ENCODE results near the gene RPL22L1.
"Not testable (repeated sequence)": the region's sequence is repeated elsewhere in the genome, so short reads cannot be mapped to it uniquely, and the experiment has no call there.

Gene RPL22L1

DNA sequence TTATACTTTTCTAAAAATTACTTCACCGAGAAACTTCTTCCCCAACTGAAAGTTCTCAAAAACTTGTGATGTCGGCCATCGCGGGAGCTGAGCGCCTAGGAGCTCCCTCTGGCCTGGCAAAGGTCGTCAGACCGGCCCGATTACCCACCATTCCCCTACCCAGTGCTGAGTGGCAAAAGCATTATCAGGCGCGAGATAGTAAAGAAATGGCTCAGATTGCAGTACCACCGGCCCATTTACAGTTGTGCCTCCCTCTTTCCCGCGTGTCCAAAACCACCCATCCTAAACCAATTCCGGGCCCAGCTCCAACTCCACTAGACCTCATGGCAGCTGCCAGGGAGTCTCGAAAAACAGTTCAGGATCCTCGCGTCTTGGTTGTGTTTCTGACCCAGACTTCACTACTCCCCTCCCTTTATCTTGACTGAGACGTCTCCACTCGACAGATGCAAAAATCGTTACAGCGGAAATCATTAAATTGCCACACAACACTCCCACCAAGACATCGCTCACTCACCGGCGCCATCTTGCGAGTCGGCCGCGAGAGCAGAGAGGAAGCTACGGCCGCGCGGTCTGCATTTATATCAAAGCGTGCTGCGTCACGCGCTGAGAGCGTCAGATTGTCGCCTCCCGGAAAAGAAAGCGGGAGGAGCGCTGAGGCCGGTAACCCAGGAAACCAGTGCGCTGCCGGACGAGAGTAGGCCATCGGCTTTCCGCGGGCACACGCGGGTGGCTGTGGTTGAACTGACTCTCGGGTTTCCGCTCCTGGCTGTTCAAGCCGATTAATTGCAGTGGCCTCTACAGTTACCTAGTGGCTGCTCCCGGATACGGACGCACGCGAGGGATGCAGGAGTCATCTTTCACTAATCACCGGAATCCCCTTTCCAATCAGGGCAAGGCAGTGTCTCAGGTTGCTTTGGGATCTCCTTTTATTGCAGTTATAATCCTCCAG, at the start of gene RPL22L1:
Gene RPL22L1 (minus strand): TSS at position 551 of the 949 bp plus-strand sequence. CDS start 28 bp downstream, at position 523.
- peak; percentile 86 for DNase-seq (ENCODE audit: low read depth)

DNA sequence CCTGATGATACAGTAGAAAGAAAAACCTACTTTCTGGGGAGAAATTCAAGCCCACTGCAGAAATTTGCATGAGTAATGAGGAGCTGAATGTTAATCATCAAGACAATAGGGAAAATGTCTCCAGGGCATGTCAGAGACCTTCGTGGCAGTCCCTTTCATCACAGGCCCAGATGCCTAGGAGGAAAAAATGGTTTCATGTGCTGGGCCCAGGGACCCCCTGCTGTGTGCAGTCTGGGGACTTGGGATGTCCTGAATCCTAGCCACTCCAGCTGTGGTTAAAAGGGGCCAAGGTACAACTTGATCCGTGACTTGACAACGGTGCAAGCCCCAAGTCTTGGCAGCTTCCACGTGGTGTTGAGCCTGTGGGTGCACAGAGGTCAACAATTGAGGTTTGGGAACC, 48.7 kb upstream of the RPL22L1 start:
- no peak for DNase-seq (ENCODE audit: low read depth)

DNA sequence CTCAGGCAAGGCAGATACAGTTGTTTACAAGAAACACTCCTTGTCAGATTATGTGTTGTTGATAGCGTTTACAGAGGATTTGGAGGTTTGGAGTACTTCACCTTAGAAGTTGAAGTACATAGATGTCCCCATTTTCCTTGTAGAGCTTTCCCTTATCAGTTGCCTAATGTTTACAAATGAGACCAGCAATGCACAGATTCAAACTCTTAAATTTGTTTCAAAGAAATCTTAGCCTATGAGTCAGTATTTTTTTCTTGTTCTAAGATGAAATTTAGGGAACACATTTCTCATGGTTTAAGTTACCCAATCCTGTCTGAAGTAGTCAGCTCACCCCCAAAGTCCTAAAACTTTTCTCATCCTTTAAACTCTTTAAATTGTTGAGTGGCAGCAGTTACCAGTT, 44.7 kb upstream of the RPL22L1 start:
- no peak for DNase-seq (ENCODE audit: low read depth)

DNA sequence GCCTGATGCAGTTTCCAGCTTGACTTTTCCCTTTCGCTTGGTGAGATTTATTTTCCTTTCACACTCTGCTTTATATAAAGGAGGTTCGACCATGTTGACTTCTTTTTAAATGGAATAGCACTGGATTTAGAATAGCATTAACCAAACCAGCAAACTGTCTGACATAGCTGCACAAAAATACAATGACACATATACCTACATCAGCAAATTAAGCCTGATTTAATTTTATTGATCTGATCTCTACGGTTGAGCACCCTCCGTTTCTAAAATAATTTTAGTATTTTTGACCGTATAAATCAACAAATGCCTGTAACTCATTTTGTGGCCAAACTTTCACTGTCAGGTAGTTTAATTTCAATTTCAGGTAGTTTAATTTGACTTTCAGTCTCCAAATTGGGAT, 44.2 kb upstream of the RPL22L1 start:
- no peak for DNase-seq (ENCODE audit: low read depth)

DNA sequence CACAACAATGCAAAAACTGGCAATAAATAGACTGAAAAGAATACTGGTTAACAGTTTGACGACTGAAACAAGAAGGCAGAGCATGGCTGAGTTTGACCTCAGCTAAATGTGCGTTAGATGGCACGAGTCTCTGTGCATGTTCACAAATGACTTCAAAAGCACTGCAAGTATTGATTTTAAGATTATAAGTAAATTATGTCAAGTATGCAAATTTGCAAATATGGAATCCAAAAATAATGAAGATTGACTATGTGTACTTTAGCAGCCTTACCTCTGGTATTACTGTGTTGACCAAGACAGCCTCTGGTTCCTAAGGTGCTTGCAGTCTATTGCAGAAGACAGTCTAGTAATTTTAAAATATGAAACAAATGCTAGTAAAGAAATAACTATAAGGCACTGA, 41.1 kb upstream of the RPL22L1 start:
- DNase-seq (ENCODE audit: low read depth) = no peak

DNA sequence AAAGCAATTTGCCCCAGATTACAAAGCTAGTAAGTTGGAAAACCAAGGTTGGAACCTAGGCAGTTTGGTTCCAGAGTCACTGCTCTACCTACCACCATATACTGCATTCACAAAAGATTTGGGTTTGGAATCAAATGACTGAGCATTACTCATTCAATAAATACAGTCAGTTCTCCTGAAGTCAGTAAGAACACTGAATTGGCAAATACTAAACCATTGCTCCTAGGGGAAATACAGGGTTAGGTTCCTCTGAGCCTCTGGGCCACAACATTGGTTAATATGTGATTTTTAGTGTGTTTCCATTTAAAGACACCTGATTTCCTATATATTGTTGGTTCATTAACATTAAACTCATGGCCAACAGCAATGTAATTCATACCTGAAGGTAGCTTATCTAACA, 40.5 kb upstream of the RPL22L1 start:
- DNase-seq (ENCODE audit: low read depth) = no peak

DNA sequence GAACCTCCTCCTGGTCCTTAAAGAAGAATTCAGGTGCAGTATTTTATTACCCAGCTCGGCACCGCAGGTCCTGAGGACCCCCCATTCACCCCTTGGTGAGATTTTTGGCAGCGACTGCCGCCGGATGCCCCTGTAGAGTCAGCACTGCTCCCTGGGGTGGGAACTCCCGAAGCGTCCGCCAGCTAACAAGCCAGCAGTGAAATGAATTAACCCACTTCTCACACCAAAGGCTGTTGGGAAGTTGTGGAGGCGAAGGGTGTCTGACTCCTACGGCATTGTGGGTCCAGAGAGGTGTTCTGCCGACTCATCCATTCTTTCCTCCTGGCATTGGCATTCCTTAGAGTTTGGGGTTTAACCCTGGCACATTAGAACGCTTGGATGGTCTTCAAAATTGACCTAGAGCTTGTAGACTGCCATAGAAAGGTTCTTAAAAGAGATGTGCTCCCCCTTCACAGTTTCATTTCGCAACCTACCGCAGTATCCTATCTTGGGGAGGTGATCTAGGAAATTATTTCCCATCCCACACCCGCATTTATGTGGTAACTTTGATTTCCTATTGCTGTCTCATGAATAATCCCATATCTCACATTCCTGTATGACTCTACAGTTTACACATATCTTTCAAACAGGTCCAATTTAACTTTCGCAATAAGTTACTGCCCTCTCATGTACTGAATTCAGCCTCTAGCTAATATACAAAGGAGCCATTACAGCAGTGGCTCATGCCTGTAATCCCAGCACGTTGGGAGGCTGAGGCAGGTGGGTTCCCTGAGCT, 39.3 kb upstream of the RPL22L1 start:
- DNase-seq (ENCODE audit: low read depth) = no peak

DNA sequence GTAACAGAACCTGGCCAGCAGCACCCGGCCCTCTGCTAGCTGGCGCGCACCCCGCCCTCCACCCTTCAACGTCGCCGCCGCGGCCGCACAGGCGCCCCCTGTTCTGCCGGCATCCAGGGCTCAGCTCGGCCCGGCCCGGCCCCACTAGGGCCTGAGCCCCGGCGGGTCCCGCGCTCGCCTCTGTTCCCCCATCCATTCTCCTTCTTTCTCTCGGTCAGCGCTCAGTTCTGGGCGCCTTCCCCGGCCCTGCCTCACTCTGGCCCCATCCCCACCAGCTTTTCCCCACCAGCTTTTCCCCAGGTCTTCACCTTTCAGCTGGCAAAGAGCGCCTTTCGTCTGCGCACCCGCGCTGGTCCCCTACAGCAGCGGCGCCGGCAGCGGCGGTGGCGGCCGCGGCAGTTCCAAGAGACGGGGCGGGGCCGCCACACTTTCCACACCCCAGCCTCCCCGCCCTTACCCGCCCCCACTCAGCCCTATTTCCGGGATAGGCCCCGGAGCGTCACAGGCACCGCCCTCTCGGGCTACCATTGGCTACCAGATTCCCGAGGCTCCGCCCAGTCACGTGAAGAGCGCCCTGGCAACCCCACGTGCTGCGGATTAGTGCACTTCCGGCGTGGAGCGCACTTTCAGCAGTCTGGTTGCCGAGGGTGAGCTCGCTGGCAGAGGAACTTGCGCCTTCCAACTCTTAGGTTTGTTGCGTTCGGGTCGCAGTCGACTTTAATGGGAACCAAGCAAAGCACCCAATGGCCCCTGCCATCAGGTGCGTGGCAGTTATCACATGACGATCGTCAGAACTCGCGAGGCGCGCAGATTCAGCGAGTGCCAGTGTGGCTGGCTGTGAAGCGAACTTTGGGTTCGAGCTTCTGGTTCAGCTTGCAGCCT, 38.5 kb upstream of the RPL22L1 start, which contains the start of gene EIF5A2:
Gene EIF5A2 (minus strand): TSS at position 403 of the 882 bp plus-strand sequence. CDS start 831 bp downstream, outside the sequence.
- DNase-seq (ENCODE audit: low read depth) = peak; percentile 93

DNA sequence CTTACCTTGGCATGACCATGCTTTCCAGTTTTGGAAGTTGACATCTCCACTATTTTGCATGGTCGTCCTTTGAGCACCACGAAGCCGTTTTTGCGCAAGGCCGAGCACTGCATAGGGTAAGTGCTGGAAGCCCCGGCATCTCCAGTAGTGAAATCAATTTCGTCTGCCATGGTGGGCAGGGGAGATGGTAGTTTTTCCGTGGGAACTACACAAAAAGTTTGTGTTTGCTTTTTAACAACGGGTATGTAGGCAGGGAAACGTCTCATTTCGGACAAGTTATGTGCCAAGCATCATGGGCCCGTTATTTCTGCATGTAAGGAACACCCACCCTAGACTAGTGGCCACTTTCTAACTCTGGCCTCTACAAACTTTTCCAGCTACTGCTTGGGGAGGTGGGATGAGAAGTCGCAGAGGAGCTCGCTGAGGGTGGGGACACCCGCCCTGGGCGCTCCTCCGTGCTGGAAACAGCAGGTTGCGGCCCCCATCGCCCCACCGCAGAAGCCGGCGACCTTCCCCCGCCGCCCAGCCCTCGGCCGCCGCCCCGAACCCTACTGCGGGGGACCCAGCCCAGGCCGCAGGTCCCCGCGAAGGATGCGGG, 37.7 kb upstream of the RPL22L1 start:
- DNase-seq (ENCODE audit: low read depth) = no peak

DNA sequence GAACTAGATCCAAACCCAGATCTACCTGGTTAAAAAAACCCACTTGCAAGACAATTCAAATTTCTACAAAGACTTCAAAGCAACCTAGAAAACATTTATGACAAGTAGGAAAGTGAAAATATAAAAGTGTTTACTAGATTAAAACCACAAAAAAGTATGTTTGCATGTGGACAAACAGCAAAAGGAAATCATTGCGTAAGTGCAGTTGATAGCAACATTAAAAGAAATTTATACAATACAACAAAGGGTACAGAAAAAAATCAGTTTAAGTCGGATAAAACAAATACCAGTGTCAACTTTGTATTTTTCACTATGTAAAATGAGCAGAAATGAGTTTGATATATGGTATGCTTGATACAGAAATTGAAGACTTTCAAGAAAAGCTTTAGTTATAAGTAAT, 35.9 kb upstream of the RPL22L1 start:
- no peak for DNase-seq (ENCODE audit: low read depth)

DNA sequence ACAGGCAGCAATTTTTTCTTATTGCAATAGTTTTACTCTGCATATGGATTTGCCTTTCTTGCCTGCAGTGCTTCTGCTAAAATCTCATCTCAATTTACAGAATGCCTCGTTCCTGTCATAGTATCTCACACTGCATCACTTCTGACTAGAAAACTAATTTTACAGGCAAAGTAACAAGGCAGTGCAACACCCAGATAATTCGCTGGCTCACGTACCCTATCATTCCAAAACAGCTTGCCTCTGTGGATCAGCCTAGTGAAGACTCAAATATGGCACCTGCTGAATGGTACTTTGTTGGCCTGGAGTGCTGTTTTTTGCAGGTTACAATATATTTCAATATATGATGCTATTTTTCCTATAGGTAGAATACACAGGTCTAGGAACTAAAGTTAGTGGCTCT, 33.1 kb upstream of the RPL22L1 start:
- no peak for DNase-seq (ENCODE audit: low read depth)

DNA sequence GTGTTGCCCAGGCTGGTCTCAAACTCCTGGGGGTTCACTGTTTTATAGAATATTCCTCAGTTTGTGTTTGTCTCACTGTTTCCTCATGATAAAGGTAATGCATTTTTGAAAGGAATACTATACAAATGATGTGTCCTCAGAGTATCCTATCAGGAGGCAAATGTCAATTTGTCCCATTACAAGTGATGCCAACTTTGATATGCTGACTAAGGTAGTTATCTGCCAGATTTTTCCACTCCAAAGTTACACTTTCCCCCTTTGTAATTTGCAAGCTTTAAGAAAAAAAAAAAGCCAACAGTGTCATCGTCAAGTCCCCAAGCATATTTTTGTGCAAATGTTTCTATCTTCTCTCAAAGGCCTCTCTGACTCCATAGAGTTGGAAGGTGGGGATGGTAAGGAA, 29.5 kb upstream of the RPL22L1 start:
- no peak for DNase-seq (ENCODE audit: low read depth)

DNA sequence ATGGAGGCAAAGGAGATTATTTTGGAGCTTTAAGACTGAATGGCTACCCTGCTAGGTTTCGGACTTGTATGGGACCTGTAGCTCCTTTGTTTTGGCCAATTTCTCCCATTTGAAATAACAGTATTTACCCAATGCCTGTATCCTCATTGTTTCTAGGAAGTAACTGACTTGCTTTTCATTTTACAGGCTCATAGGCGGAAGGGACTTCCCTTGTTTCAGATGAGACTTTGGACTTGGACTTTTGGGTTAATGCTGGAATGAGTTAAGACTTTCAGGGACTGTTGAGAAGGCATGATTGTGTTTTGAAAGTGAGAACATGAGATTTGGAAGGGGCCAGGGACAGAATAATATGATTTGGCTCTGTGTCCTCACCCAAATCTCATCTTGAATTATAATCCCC, 28.0 kb upstream of the RPL22L1 start:
- no peak for DNase-seq (ENCODE audit: low read depth)

DNA sequence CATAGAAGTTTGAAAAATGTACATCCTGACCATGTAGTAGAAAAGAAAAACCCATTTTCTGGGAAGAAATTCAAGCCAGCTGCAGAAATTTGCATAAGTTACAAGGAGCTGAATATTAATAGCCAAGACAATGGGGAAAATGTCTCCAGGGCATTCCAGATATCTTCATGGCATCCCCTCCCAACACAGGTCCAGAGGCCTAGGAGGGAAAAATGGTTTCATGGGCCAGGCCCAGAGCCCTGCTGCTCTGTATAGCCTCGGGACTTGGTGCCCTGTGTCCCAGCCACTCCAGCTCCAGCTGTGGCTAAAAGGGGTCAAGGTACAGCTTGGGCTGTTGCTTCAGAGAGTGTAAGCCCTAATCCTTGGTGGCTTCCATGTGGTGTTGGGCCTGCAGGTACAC, 27.2 kb upstream of the RPL22L1 start:
- DNase-seq (ENCODE audit: low read depth) = not testable (repeated sequence)

DNA sequence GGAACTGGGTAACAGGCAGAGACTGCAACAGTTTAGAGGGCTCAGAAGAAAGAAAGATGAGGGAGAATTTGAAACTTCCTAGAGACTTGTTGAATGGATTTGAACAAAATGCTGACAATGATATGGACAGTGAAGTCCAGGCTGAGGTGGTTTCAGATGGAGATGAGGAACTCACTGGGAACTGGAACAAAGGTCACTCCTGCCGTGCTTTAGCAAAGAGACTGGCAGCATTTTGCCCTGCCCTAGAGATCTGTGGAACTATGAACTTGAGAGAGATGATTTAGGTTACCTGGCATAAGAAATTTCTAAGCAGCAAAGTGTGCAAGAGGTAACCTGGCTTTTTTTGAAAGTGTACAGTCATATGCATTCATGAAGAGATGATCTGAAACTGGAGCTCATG, 26.8 kb upstream of the RPL22L1 start:
- DNase-seq (ENCODE audit: low read depth) = no peak

DNA sequence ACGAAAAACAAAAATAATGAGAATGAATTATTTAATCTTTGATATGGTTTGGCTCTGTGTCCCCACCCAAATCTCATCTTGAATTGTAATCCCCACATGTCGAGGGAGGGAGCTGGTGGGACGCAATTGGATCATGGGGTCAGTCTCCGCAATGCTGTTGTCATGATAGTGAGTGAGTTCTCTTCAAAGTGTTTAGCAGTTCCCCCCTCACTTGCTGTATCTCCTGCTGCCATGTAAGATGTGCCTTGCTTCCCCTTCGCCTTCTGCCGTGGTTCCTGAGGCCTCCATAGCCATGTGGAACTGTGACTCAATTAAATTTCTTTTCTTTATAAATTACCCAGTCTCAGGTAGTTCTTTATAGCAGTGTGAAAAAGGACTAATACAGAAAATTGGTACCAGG, 26.3 kb upstream of the RPL22L1 start:
- DNase-seq (ENCODE audit: low read depth) = not testable (repeated sequence)

DNA sequence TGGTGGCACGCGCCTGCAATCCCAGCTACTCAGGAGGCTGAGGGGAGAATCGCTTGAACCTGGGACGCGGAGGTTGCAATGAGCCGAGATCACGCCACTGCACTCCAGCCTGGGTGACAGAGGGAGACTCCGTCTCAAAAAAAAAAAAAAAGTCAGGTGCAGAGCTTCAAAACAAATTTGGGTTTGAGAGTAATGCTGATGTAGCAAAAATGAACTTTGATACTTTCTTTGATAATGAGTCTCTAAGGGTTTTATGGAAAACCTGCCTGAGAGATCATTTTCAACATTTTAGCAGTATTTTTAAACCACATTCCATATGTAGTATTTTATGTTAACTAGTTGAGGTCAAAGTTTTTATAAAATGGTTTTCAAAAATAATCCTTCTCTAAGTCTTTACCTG, 23.9 kb upstream of the RPL22L1 start:
- DNase-seq (ENCODE audit: low read depth) = no peak

DNA sequence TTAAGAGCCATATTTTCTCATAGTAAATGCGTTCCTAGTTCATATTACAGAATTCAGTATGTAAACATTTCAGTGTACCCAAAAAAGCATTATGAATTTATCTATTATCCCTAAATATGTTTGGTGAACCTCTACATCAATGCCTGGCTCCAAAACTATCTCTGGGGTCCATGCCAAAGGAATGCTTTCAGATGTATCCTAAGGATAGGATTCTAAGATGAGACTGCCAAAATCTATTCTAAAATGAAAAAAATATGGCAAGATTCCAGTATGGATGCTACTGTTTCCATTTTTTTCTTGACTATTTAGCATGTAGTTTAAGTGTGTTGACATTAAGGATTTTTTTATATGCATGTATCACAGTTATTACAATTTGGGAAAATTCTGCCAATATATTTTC, 19.6 kb upstream of the RPL22L1 start:
- no peak for DNase-seq (ENCODE audit: low read depth)

DNA sequence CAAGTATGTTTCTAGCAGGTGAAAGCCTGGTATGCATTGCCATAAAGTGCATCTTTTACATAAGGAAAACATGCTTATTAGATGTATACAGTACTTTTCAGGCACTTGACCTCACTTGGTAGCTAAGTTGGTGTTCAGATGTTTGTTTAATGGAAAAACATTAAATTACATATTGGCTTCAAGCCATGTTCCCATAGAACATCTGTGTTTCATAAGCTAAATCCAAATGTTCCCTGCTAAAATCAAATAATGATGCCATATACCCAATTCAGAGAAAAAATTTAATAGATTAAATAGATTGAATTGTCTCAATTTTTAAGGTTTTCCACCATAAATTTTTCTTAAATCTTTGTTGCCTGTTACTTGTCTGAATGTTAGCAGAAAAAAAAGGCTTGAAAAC, 19.1 kb upstream of the RPL22L1 start:
- no peak for DNase-seq (ENCODE audit: low read depth)

DNA sequence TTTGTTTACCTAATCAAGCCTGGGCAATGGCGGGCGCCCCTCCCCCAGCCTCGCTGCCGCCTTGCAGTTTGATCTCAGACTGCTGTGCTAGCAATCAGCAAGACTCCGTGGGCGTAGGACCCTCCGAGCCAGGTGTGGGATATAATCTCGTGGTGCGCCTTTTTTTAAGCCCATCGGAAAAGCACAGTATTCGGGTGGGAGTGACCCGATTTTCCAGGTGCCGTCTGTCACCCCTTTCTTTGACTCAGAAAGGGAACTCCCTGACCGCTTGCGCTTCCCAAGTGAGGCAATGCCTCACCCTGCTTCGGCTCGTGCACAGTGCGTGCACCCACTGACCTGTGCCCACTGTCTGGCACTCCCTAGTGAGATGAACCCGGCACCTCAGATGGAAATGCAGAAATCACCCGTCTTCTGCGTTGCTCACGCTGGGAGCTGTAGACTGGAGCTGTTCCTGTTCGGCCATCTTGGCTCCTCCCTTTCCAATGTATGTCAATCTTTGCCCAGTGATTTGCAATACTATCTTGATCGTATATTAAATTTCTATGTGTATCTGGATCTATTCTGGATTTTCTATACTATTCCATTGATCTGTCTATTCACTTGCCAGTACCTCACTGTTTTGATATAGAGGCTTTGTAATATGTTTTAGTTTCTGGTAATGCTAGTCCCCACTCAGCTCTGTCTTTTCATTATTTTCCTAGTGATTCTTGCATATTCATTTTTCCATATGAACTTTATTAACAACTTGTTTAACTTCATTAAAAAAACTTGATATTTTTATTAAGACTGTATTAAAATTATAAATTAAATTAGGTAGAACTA, 14.3 kb upstream of the RPL22L1 start:
- not testable (repeated sequence) for DNase-seq (ENCODE audit: low read depth)

DNA sequence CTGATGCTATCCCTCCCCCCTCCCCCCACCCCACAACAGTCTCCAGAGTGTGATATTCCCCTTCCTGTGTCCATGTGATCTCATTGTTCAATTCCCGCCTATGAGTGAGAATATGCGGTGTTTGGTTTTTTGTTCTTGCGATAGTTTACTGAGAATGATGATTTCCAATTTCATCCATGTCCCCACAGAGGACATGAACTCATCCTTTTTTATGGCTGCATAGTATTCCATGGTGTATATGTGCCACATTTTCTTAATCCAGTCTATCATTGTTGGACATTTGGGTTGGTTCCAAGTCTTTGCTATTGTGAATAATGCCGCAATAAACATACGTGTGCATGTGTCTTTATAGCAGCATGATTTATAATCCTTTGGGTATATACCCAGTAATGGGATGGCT, 8.7 kb upstream of the RPL22L1 start:
- DNase-seq (ENCODE audit: low read depth) = not testable (repeated sequence)
